GM11168 (cell line): ENCODE data around the gene LRRTM1.

ENCODE experiments used
- in situ Hi-C: fragments of 300-500 bp; cut with MboI; formaldehyde crosslinking; loops from one replicate; pipeline ENCODE4 v1.12.0; 2022; ENCODE audit warnings: low sequenced_read_pairs; ENCODE audit not compliant: unreplicated experiment

LRRTM1 gene

GRCh38 chr2:80303909-80304837 lies at the start of gene LRRTM1:
LRRTM1 (minus strand) TSS chr2:80304752; CDS start chr2:80303819, 933 bp downstream.
- in situ Hi-C loops: no loop called here

GRCh38 chr2:80351231-80351630 lies 46.7 kb upstream of the LRRTM1 start:
- in situ Hi-C loops: no loop called here

GRCh38 chr2:80348953-80349352 lies 44.4 kb upstream of the LRRTM1 start:
- in situ Hi-C loops: no loop called here

- in situ Hi-C loops: no loop called here
Observed at GRCh38 chr2:80348078-80348477, 43.5 kb upstream of the LRRTM1 start.

- in situ Hi-C loops: no loop called here
Observed at GRCh38 chr2:80340022-80340421, 35.5 kb upstream of the LRRTM1 start.

GRCh38 chr2:80338794-80339193 lies 34.2 kb upstream of the LRRTM1 start:
- in situ Hi-C loops: no loop called here

GRCh38 chr2:80335411-80335810 lies 30.9 kb upstream of the LRRTM1 start:
- in situ Hi-C loops: no loop called here

- in situ Hi-C loops: no loop called here
Observed at GRCh38 chr2:80333886-80334285, 29.3 kb upstream of the LRRTM1 start.

- in situ Hi-C loops: no loop called here
Observed at GRCh38 chr2:80330527-80331450, 26.2 kb upstream of the LRRTM1 start.

- in situ Hi-C loops: loop anchor here (10.0 kb wide), 1 partner anchor 195 kb away; no protein-coding TSS in a partner anchor
Observed at GRCh38 chr2:80329491-80329890, 24.9 kb upstream of the LRRTM1 start.

- in situ Hi-C loops: loop anchor here (10.0 kb wide), 1 partner anchor 197 kb away; no protein-coding TSS in a partner anchor
Observed at GRCh38 chr2:80328159-80328571, 23.6 kb upstream of the LRRTM1 start.

- in situ Hi-C loops: loop anchor here (10.0 kb wide), 1 partner anchor 198 kb away; no protein-coding TSS in a partner anchor
Observed at GRCh38 chr2:80326861-80327260, 22.3 kb upstream of the LRRTM1 start.

- in situ Hi-C loops: loop anchor here (10.0 kb wide), 1 partner anchor 199 kb away; no protein-coding TSS in a partner anchor
Observed at GRCh38 chr2:80326214-80326613, 21.7 kb upstream of the LRRTM1 start.

GRCh38 chr2:80324525-80324924 lies 20.0 kb upstream of the LRRTM1 start:
- in situ Hi-C loops: loop anchor here (10.0 kb wide), 1 partner anchor 200 kb away; no protein-coding TSS in a partner anchor

GRCh38 chr2:80323610-80324009 lies 19.1 kb upstream of the LRRTM1 start:
- in situ Hi-C loops: loop anchor here (10.0 kb wide), 1 partner anchor 201 kb away; no protein-coding TSS in a partner anchor

- in situ Hi-C loops: loop anchor here (10.0 kb wide), 1 partner anchor 202 kb away; no protein-coding TSS in a partner anchor
Observed at GRCh38 chr2:80322958-80323357, 18.4 kb upstream of the LRRTM1 start.

GRCh38 chr2:80322311-80322920 lies 17.9 kb upstream of the LRRTM1 start:
- in situ Hi-C loops: loop anchor here (10.0 kb wide), 1 partner anchor 202 kb away; no protein-coding TSS in a partner anchor

- in situ Hi-C loops: no loop called here
Observed at GRCh38 chr2:80312282-80312839, 7.8 kb upstream of the LRRTM1 start.

- in situ Hi-C loops: no loop called here
Observed at GRCh38 chr2:80311304-80311703, 6.8 kb upstream of the LRRTM1 start.
